GM13976 (cell line): ENCODE data around the gene ITIH5.

Source experiments
- DNase-seq: peaks from one replicate; pipeline ENCODE4 v3.0.0; 2012; ENCODE audit warnings: low spot score
- CTCF ChIP-seq: IDR thresholded peaks from 2 replicates; pipeline ENCODE4 v1.5.1; 2012; ENCODE audit warnings: borderline replicate concordance, mild to moderate bottlenecking; ENCODE audit not compliant: insufficient read depth; ENCODE audit errors: extremely low read depth, missing control alignments, control extremely low read depth
- in situ Hi-C: fragments of 300-500 bp; cut with MboI; formaldehyde crosslinking; loops from one replicate; pipeline ENCODE4 v1.12.0; 2022; ENCODE audit warnings: low sequenced_read_pairs, mixed read lengths, inconsistent platforms; ENCODE audit not compliant: unreplicated experiment

The ITIH5 gene

GRCh38 chr10:7529638-7530037, 137.1 kb downstream of the ITIH5 start:
- DNase-seq: no peak
- in situ Hi-C loops: loop anchor here (10.0 to 25.0 kb wide), 2 partner anchors 155 to 1758 kb away; no protein-coding TSS in a partner anchor
- no peak for TF ChIP-seq CTCF

GRCh38 chr10:7527468-7527867, 139.3 kb downstream of the ITIH5 start:
- no peak for TF ChIP-seq CTCF
- in situ Hi-C loops: loop anchor here (25.0 kb wide), 1 partner anchor 1760 kb away; no protein-coding TSS in a partner anchor
- DNase-seq: no peak

- no peak for TF ChIP-seq CTCF
- DNase-seq: no peak
- in situ Hi-C loops: loop anchor here (25.0 kb wide), 1 partner anchor 1761 kb away; no protein-coding TSS in a partner anchor
Observed at GRCh38 chr10:7526017-7526400, 140.8 kb downstream of the ITIH5 start.

DNA sequence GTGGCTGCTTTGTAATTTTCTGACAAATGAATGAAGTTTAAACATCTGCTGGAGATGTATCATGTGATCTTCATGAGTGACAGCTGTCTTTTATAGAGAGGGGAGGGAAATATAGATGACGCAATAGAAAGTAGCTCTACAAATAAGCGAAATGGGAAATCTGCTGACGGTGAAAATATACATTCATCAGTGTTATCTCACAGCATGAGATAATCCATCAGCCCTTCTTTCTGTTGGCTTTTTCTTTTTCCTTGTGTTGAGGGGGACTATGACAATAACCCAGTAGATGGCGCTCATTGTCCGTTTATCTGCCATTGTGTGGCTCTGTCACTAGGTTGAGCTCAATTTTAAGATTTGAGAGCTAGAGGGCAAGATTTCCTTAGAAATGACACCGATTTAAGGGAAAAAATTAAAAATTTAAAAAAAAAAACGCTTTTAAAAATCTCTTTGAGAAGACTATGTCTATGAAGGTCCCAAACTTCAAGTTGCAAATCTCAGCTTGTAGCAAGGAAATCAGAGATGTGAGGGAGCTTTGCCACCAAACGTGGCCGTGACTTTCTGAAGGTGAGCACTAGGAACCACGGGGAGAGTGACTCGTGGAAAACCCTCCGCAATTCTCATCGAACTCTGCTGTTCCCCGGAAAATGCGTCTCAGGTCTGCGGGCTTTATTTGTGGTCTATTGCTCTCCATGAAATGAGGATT, 141.3 kb downstream of the ITIH5 start:
- peak; percentile 87 for DNase-seq
- peak; percentile 74 for TF ChIP-seq CTCF
- in situ Hi-C loops: loop anchor here (25.0 kb wide), 1 partner anchor 1762 kb away; no protein-coding TSS in a partner anchor

DNA sequence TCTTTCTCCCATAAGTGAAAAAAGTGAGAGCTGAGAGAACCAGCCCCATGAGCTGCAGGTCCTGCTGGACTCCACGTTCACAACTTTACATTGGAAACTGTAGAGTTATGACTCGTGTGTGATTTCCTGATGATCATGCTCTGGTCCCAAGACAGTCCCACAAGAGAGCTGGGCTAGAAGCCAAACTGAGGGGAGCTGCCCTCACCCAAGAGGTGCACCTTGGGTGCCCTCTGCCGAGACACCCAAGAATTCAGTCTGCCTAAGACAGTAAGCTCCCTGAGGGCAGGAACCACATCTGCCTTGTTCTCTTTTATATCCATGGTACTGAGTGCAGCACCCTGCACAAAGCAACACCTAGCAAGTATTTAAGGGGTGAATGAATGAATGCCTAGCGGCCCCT, 143.1 kb downstream of the ITIH5 start:
- no peak for DNase-seq
- no peak for TF ChIP-seq CTCF
- in situ Hi-C loops: no loop called here

GRCh38 chr10:7520507-7521485, 146.0 kb downstream of the ITIH5 start:
- peak; percentile 51 for DNase-seq
- in situ Hi-C loops: no loop called here
- no peak for TF ChIP-seq CTCF
